HepG2 (cell line): ENCODE measurements around the gene ITIH3. TPM values are rescaled to one million over a fixed set of nuclear protein-coding genes. Genes with fewer than 3 reads are reported as not detected.

Experiments
- ATAC-seq: fragments of 200-7000 bp; cut with Tn5 transposase; 3 replicates; pipeline ENCODE4 v1.9.1; 2020; ENCODE audit warnings: mild to moderate bottlenecking, moderate library complexity
- BruUV-seq: library from RNA; stranded (reverse); fragments of 400-500 nt; replicated peaks from 2 replicates; lab custom pipeline; 2021; lab: Mats Ljungman, UMichigan
- CTCF ChIA-PET: fragments of 300-600 bp; formaldehyde crosslinking; extraction: SDS; loops from one replicate; lab custom pipeline; 2021; ENCODE audit warnings: low total read pairs, inconsistent platforms, low intra/inter-chr PET ratio; lab: Yijun Ruan, JAX
- POLR2A ChIA-PET: fragments of 350-600 bp; sonication (Branson Sonifier 250); formaldehyde crosslinking; loops from one replicate; lab custom pipeline; 2020; ENCODE audit warnings: antibody characterized with exemption, inconsistent platforms; lab: Yijun Ruan, JAX
- DNase-seq: peaks from one replicate; pipeline ENCODE4 v3.0.0-alpha.2; 2015; ENCODE audit warnings: low spot score
- FAIRE-seq: peaks from 3 replicates; lab custom pipeline; 2011; peaks lifted over from hg19 to GRCh38; lab: Jason Lieb, UNC
- H2AFZ ChIP-seq: one replicate; pipeline ENCODE4 v1.6.1; 2011; ENCODE audit warnings: low read length, inconsistent platforms
- H3K27ac ChIP-seq: fragments of 300-600 bp; 3 replicates; pipeline ENCODE4 v1.8.0; 2011; ENCODE audit warnings: mixed run types, mild to moderate bottlenecking, mixed read lengths, low read length, inconsistent platforms; ENCODE audit not compliant: insufficient read depth; ENCODE audit errors: extremely low read length
- H3K27me3 ChIP-seq, 2 experiments: fragments of 200-600 bp in 1 of 2; 2 replicates in 1 of 2; 3 replicates in 1 of 2; pipeline versions ENCODE4 v1.6.0 to v1.8.0; 2011; ENCODE audit warnings: low read length in 2 of 2, mild to moderate bottlenecking in 2 of 2, moderate library complexity in 2 of 2, inconsistent platforms in 1 of 2; ENCODE audit not compliant: insufficient read depth in 2 of 2, control insufficient read depth in 1 of 2
- H3K36me3 ChIP-seq, 2 experiments: fragments of 200-600 bp in 1 of 2; replicated peaks in 1 of 2; 2 replicates in 1 of 2; 3 replicates in 1 of 2; pipeline versions ENCODE4 v1.5.1 to v1.8.0; 2011; ENCODE audit warnings: low read length in 2 of 2, inconsistent platforms in 1 of 2; ENCODE audit not compliant: insufficient read depth in 2 of 2, control insufficient read depth in 1 of 2
- H3K4me1 ChIP-seq: 2 replicates; pipeline ENCODE4 v1.5.1; 2012; ENCODE audit warnings: low read length, inconsistent platforms; ENCODE audit not compliant: insufficient read depth
- H3K4me2 ChIP-seq: 2 replicates; pipeline ENCODE4 v1.6.0; 2011; ENCODE audit warnings: low read depth, low read length, inconsistent platforms
- H3K4me3 ChIP-seq, 3 experiments: fragments of 200-600 bp in 1 of 3; sonication (generic), shearing (Covaris generic) in 1 of 3; replicated peaks in 1 of 3; 2 replicates each; pipeline ENCODE4 v1.5.1; 2011 to 2016; ENCODE audit warnings: low read length in 3 of 3, inconsistent platforms in 2 of 3, low read depth in 2 of 3, mild to moderate bottlenecking in 2 of 3, control low read depth in 1 of 3, mixed read lengths in 1 of 3; ENCODE audit not compliant: insufficient read depth in 1 of 3
- H3K79me2 ChIP-seq: one replicate; pipeline ENCODE4 v1.6.1; 2011; ENCODE audit warnings: low read length, inconsistent platforms; ENCODE audit not compliant: insufficient read depth
- H3K9ac ChIP-seq: 2 replicates; pipeline ENCODE4 v1.6.0; 2011; ENCODE audit warnings: mild to moderate bottlenecking, low read depth, low read length, inconsistent platforms; ENCODE audit not compliant: insufficient read depth
- H3K9me3 ChIP-seq: 2 replicates; pipeline ENCODE4 v1.5.1; 2012; ENCODE audit warnings: mild to moderate bottlenecking, low read length
- H4K20me1 ChIP-seq: 2 replicates; pipeline ENCODE4 v1.6.0; 2011; ENCODE audit warnings: inconsistent platforms, mild to moderate bottlenecking, low read length, moderate library complexity; ENCODE audit not compliant: insufficient read depth
- DNMT1 ChIP-seq: sonication (generic); formaldehyde crosslinking; IDR thresholded peaks from 2 replicates; pipeline ENCODE4 v1.5.1; 2020; ENCODE audit warnings: mild to moderate bottlenecking, missing genetic modification reagents
- EZH2 ChIP-seq: conservative IDR thresholded peaks from 2 replicates; pipeline ENCODE4 v1.6.1; 2012; ENCODE audit warnings: mild to moderate bottlenecking, low read depth, low read length, moderate library complexity
- HBP1 ChIP-seq: IDR thresholded peaks from 2 replicates; pipeline ENCODE4 v1.6.1; 2016; ENCODE audit warnings: low read depth, control low read depth
- MNT ChIP-seq: fragments of 450-650 bp; IDR thresholded peaks from 2 replicates; pipeline ENCODE4 v1.6.1; 2016
- ZFP90 ChIP-seq: sonication (generic); formaldehyde crosslinking; IDR thresholded peaks from 2 replicates; pipeline ENCODE4 v1.8.0; 2022; ENCODE audit warnings: missing genetic modification reagents, mild to moderate bottlenecking, inconsistent platforms, borderline replicate concordance
- ZNF232 ChIP-seq: sonication (generic); formaldehyde crosslinking; IDR thresholded peaks from 2 replicates; pipeline ENCODE4 v1.4.0; 2020; ENCODE audit warnings: missing genetic modification reagents, borderline replicate concordance
- ZNF383 ChIP-seq: sonication (generic); formaldehyde crosslinking; IDR thresholded peaks from 2 replicates; pipeline ENCODE4 v1.4.0; 2020; ENCODE audit warnings: missing genetic modification reagents, mild to moderate bottlenecking, borderline replicate concordance
- ZNF441 ChIP-seq: sonication (generic); formaldehyde crosslinking; IDR thresholded peaks from 2 replicates; pipeline ENCODE4 v1.7.0; 2021; ENCODE audit warnings: missing genetic modification reagents, borderline replicate concordance
- ZNF569 ChIP-seq: sonication (generic); formaldehyde crosslinking; IDR thresholded peaks from 2 replicates; pipeline ENCODE4 v1.5.0; 2020; ENCODE audit warnings: mild to moderate bottlenecking, missing genetic modification reagents, moderate library complexity, borderline replicate concordance
- ZNF629 ChIP-seq: sonication (generic); formaldehyde crosslinking; conservative IDR thresholded peaks from 2 replicates; pipeline ENCODE4 v1.5.0; 2020; ENCODE audit warnings: missing genetic modification reagents
- ZNF644 ChIP-seq: IDR thresholded peaks from 2 replicates; pipeline ENCODE4 v1.6.1; 2016; ENCODE audit warnings: low read depth
- ZSCAN5A ChIP-seq: sonication (generic); formaldehyde crosslinking; IDR thresholded peaks from 2 replicates; pipeline ENCODE4 v1.8.0; 2022; ENCODE audit warnings: mild to moderate bottlenecking, missing genetic modification reagents, borderline replicate concordance
- WGBS: methylation state at CpG from one replicate; pipeline ENCODE4 v1.1.6; 2017; ENCODE audit warnings: low lambda C conversion rate; 5-methylcytosine and 5-hydroxymethylcytosine counted together
- in situ Hi-C: cut with HindIII; loops from 2 replicates; pipeline ENCODE4 v1.10.0; 2017; ENCODE audit warnings: low pct_unique_long_range_greater_than_20kb; ENCODE audit not compliant: extremely low pct_ligation_motif_present
- intact Hi-C: fragments of 100-400 bp; cut with micrococcal nuclease; formaldehyde crosslinking; loops from one replicate; pipeline ENCODE4 v1.10.0; 2022; ENCODE audit not compliant: unreplicated experiment
- polyA plus RNA-seq, 8 experiments: library from polyadenylated mRNA; depleted of rRNA in 3 of 8; stranded (reverse) in 7 of 8; unstranded in 1 of 8; fragments of >200 nt; fragmentation: Illumina TruSeq in 4 of 8; extraction: Trizol in 4 of 8; gene quantifications; 2 replicates each; pipeline versions ENCODE4 v1.2.1 to v1.2.3, GENCODE V29; 2011 to 2016; ENCODE audit warnings: low read depth in 4 of 8, missing spikeins in 1 of 8, mixed read lengths in 1 of 8; ENCODE audit not compliant: insufficient read depth in 1 of 8
- total RNA-seq, 5 experiments: library from RNA; depleted of rRNA; stranded (reverse); fragments of >200 nt; fragmentation: Illumina TruSeq; extraction: Trizol; gene quantifications; 2 replicates each; pipeline ENCODE4 v1.2.3, GENCODE V29; 2016; ENCODE audit warnings: low read depth in 1 of 5

ITIH3 gene
- total and polyA plus RNA-seq, 2 of the 13 experiments (the other 11 are each of a cell fraction or from before 2014, with no cell fraction given), result 105 to 632 TPM

GRCh38 chr3:52846432-52846965 lies 51.9 kb downstream of the ITIH3 start:
- no peak overlapping the region for H2AFZ ChIP-seq
- TF ChIP-seq EZH2 (no peak), ZNF629 (no peak), ZNF383 (CRISPR knock-in tag) (no peak), MNT (no peak), ZNF441 (CRISPR knock-in tag) (no peak), ZSCAN5A (CRISPR knock-in tag) (no peak), ZNF569 (CRISPR knock-in tag) (no peak), HBP1 (no peak), ZNF644 (CRISPR knock-in tag) (no peak), DNMT1 (no peak), ZFP90 (CRISPR knock-in tag) (no peak), ZNF232 (CRISPR knock-in tag) (no peak)

More at GRCh38 chr3:52846432-52846965, 51.9 kb downstream of the ITIH3 start:
- no peak overlapping the region for H3K27ac ChIP-seq
- WGBS, result 90% methylated on average over 15 of the region's 15 CpGs
- DNase-seq (no peak), ATAC-seq (no peak), FAIRE-seq (no peak)
- H3K79me2 ChIP-seq, result no peaks in the 10 kb centered on the region
- POLR2A ChIA-PET, result no interaction called here
- peaks cover 26% of the 10 kb centered on the region for H3K4me1 ChIP-seq
- intact Hi-C loops (no loop called here), in situ Hi-C loops (no loop called here)
- H3K27me3 ChIP-seq, result no peaks in the 10 kb centered on the region
- no peak overlapping the region for H3K4me3 ChIP-seq
- H4K20me1 ChIP-seq, result no peaks in the 10 kb centered on the region
- BruUV-seq, result no TSS peak
- peaks cover 1 to 4% of the 10 kb centered on the region in 2 experiments; a peak in 2 of 5 replicates for H3K36me3 ChIP-seq
- H3K9me3 ChIP-seq, result no peaks in the 10 kb centered on the region
- H3K9ac ChIP-seq, result no peak overlapping the region
- no peak overlapping the region for H3K4me2 ChIP-seq
- CTCF ChIA-PET, result no interaction called here
